Right lung (tissue), 5 donors: ENCODE data around the gene GALNT9. TPM values are rescaled to one million over a fixed set of nuclear protein-coding genes. Genes with fewer than 3 reads are reported as not detected.
"Not testable (repeated sequence)": the region's sequence is repeated elsewhere in the genome, so short reads cannot be mapped to it uniquely, and the experiment has no call there.

Experiments
- DNase-seq, 2 donors: peaks; one replicate each; pipeline ENCODE4 v3.0.0-alpha.2; 2013
- polyA plus RNA-seq, 5 donors: library from polyadenylated mRNA; unstranded; fragments of 120-200 nt; gene quantifications; one replicate each; pipeline versions ENCODE4 v1.2.1 to v1.2.3, GENCODE V29; 2013; ENCODE audit warnings: inconsistent platforms in 1 of 5, low replicate concordance in 1 of 5; ENCODE audit not compliant: insufficient read length in 5 of 5, insufficient read depth in 1 of 5

The GALNT9 gene
- polyA plus RNA-seq, 5 donors: 1.9 to 4.2 (median 3.0) TPM

GRCh38 chr12:132251741-132252490 is 77.5 kb downstream of the GALNT9 start:
- DNase-seq: no peak

GRCh38 chr12:132251310-132251709 is 78.1 kb downstream of the GALNT9 start:
- no peak for DNase-seq

DNA sequence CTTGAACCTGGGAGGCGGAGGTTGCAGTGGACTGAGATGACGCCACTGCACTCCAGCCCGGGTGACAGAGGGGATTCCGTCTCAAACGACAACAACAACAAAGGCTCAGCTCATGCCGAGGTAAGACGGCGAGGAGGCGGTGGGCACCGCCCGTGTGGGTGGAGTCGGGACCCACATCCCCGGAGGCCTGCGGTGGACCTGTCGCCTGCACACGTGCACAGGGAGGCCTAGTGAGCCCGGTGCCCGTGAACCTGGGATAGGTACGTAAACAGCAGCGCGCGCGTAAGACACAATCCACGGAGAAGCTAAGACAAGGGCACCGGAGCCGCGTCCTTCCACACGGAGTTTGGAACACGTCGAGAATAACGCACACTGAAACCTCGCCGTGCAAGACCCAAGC is 78.7 kb downstream of the GALNT9 start:
- DNase-seq: no peak

GRCh38 chr12:132249689-132250478 is 79.5 kb downstream of the GALNT9 start:
- no peak for DNase-seq

- no peak for DNase-seq
Measured at GRCh38 chr12:132248453-132249167, 80.8 kb downstream of the GALNT9 start.

- DNase-seq: no peak
Measured at GRCh38 chr12:132247718-132248452, 81.5 kb downstream of the GALNT9 start.

DNA sequence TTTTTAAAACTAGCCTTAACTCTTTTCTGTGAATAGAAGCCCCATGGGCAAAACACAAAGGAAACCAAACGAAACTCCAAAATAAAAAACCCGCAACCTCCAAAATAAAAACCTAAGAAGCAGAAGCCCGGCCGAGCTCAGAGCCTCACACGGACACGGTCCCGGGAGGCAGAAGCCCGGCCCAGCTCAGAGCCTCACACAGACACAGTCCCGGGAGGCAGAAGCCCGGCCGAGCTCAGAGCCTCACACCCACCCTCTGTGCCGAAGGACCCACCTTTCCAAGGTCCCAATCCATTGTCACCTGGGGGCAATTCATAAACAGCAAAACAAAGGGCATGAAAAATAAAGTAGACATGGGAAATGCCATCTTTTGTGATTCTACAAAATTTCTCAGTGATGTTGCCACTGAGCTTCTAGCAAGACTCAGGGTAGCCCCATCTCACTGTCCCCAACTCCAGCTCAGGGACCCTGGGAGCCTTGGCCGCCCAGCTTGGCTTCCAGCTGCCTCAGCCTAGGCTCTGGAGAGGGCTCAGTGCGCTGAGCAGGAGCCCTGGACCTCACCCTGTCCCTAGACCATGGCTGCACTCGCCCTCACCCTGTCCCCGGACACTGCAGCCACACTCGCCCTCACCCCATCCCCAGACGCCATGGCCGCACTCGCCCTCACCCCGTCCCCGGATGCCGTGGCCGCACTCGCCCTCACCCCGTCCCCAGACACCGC is 82.2 kb downstream of the GALNT9 start:
- no peak for DNase-seq

DNA sequence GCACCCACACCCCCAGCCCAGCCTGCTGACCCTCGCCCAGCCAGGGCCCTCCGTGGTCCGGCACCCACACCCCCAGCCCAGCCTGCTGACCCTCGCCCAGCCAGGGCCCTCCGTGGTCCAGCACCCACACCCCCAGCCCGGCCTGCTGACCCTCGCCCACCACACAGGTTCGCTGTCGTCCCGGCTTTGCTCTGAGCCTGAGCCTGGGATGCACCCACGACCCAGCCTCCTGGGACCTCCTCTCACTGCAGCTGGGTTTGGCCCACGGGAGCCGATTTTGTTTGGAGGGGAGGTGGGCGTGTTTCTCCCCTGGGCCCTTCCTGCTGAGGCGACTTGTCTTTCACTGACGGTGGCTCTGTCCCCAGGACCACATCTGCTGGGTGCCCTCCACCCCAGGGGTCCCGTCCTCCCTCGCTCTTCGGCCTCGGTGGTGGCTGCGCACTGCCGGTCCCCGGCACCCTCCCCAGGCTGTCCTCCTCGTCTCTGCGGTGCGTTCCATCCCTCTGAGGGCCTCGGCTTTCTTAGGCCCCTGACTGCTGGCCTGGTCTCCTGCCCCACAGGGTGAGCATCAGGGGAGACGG is 83.8 kb downstream of the GALNT9 start:
- no peak for DNase-seq

- DNase-seq: no peak
Measured at GRCh38 chr12:132244724-132245295, 84.6 kb downstream of the GALNT9 start.

DNA sequence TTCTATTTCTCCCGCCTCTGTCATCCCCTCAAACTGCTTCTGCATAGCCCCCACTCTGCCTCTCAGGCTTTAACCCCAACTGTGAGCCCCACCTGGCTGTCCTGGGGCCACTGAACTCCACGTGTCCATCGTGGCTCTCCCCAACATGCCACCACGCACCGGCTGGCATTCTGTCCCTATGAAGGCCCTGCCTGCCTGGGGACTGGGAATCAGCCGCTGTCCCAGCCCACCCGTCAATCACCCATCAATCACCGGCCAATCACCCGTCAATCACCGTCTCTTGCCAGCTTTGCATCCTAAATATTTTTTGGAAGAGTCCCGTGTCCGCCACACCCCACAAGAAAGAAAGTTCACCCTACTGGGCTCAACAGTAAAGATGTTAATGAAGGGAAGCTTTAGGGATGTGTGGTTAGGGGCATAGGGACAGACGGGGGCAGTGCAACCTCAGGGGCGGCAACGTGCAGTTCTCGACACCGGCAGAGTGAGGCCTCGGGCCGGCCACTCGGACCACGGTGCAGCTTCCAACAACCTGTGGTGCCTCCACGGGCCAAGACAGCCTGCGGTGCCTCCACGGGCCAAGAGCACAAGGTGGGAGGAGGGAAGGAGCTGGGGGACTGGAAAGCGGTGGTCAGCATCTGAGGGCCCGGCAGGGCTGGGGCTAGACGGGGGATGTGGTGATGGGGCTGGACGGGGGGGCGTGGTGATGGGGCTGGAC is 85.6 kb downstream of the GALNT9 start:
- no peak for DNase-seq

DNA sequence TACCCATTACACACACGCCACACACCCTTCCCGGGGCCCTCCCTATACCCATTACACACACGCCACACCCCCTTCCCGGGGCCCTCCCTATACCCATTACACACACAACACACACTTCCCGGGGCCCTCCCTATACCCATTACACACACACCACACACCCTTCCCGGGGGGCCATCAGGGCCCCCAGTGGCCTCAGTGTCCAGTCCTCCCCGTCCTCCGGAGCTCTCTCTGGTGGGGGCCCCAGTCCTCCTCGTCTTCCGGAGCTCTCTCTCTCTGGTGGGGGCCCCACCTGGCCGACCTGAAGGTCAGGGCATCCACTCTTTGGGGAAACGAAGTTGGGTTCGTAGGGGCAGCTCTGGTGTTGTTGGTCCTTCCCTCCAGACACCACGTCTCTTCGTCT is 86.2 kb downstream of the GALNT9 start:
- DNase-seq: not testable (repeated sequence)

- not testable (repeated sequence) for DNase-seq
Measured at GRCh38 chr12:132240669-132241007, 88.8 kb downstream of the GALNT9 start.

DNA sequence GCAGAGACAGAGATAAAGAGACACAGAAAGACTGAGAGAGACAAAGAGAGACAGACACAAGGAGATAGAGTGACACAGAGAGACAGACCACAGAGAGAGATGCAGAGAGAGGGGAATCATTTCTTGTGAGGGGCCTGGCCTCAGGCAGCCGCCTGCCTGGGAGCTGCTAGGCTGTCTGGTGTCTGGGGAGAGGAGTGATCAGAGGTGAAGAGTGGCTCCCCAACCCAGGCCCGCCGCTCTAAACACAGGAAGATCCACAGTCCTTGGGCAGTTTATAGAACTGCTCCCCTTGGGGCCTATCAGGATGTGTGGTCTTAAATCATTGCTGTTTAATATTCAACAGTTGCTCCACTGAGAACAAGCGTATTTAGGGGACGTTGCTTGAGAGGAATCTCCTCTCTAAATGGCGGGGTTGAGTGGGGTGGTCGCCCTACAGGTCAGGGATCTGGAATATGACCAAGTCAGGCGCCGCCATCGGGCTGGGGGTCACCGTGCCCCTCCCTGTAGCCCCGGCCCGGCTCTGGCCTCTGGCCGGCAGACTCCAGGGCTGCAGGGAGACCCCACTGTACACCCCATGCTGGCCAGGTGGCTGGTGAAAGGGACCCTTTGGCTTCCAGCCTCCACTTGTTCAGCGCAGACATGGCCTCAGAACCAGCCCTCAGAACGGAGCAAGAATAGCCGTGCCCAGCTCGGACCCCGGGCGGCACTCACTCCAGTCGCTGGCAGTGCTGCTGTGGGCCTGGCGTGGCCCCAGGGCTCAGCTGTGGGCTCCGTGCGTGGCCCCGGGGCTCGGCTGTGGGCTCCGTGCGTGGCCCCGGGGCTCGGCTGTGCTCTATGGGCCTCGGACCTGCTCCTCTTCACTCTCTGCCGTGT is 89.4 kb downstream of the GALNT9 start:
- DNase-seq: no peak

- DNase-seq: no peak
Measured at GRCh38 chr12:132239392-132239791, 90.0 kb downstream of the GALNT9 start.

DNA sequence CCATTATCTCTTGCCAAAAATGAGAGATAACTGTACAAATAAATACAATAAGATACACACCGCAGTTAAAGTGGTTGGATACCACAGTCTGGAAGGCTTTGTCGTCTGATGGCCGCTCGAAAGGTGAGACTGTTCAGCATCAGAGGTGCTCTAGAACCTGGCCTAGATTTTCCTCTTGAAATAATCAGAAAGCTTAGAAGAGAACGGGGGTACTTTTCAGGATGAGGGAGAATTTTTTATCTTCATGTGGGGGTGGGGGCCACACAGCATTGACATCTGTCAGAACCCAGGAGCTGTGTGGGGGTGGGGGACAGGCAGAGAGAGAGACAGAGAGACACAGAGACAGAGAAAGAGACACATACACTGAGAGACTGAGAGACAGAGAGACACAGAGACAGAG is 90.5 kb downstream of the GALNT9 start:
- no peak for DNase-seq

- DNase-seq: no peak
Measured at GRCh38 chr12:132238488-132238854, 90.9 kb downstream of the GALNT9 start.

GRCh38 chr12:132237772-132238487 is 91.5 kb downstream of the GALNT9 start:
- DNase-seq: no peak
